Midbrain (tissue), 1 donor: ENCODE data around the gene MRTO4.
"Not testable (repeated sequence)": the region's sequence is repeated elsewhere in the genome, so short reads cannot be mapped to it uniquely, and the experiment has no call there.

Experiments used
- DNase-seq: peaks from one replicate; lab custom pipeline; 2025; lab: John Stamatoyannopoulos, UW

MRTO4 gene

GRCh38 chr1:19270343-19270730 is 18.7 kb downstream of the MRTO4 start:
- DNase-seq = not testable (repeated sequence)

DNA sequence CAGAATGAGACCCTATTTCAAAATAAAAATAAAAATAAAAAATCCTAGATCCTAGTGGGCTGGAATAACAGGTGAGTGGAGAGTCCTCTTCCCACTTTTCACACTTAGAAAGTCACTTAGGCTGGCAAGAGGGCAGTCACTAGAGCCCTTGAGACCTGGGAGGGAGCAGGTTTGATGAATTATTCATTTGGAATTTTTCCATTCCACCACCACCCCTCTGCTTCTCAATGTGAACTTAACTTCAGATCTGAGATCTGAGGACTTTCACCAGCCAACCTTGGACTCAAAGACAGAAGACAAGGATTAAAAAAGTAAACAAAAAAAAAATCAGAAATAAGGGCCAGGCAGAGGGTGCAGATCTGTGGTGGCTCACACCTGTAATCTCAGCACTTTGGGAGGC is 20.5 kb downstream of the MRTO4 start:
- no peak for DNase-seq

DNA sequence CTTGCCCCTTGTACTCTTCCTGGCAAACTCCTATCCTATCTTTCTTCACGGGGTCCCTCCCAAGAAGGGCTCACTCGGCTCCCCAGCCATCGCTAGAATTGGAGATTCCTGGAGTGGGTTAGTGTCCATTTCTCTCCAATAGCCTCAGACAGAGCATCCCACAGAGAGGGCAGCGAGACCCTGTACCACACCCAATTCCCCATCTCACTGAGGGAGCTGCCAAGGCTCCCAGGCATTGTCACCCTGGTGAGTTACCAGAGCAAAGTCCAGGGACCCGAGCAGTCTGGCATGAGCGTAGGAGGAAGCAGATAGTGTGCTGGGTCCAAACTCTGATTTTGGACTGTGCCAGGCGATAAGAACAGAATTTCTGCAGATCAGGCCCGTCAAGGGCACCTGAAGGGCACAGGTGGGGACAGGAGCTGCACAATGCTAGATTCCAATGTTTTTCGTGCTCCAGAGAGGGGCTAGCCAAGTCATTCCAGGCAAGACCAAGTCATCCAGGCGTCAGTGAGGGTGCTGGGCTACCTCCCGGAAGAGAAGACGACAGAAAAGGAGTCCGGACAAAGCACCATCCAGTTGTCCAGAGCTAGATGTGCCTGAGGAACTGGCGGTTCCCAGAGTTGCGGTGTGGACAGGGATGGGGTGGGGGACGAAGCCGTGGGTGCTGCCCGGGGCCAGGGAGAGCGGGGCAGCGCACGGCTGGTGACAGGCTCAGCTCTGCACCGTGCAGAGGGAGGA is 21.7 kb downstream of the MRTO4 start:
- DNase-seq = no peak

DNA sequence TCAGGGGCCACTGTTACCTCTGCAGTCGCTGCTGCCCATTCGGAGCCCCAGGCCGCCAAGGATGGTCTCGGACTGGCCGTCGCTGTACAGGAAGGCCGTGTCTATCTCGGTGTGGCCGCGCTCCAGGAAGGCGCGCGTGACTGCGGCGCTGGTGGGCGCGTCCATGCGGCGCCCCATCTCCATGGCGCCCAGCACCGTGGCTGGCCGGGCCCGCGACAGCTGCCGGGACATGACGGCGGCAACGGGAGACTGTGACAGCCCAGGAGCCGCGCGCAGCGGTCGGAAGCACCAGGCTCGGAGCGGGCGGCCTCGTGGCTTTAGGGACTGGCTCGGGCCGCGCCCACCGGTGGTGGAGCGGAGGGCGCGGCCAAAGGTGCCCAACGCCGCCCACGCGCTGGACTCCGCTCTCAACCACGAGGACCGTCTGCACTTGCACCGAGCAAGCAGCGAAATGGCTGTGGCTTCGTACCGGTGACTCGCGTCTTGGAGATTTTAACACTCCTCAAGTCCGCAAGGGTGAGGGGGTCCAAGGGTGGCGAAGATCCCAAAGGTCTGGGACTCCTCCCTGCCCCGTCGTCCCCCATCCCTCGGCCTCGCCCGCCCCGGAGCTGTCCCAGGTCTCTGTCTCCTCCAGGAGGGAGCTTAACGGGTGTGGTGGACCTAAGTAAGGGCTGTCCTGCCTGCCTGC is 22.4 kb downstream of the MRTO4 start:
- not testable (repeated sequence) for DNase-seq

DNA sequence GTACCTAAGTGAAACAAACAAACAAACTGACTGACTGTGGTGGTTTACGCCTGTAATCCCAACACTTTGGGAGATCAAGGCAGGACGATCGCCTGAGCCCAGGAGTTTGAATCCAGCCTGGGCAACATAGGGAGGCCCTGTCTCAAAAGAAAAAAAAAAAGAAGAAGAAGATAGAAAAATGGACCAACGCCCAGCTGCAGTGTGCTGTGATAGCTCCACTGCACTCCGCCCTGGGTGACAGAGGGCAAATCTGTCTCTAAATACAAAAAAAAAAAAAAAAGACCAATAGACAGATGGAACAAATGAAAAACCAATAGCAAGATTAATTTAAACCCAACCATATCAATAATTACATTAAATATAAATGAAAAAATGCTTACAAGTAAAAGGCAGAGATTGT is 23.0 kb downstream of the MRTO4 start:
- DNase-seq = no peak

GRCh38 chr1:19283891-19284290 is 32.3 kb downstream of the MRTO4 start:
- no peak for DNase-seq

GRCh38 chr1:19284881-19285280 is 33.3 kb downstream of the MRTO4 start:
- DNase-seq = no peak

GRCh38 chr1:19285366-19285765 is 33.8 kb downstream of the MRTO4 start:
- DNase-seq = not testable (repeated sequence)

GRCh38 chr1:19285807-19286206 is 34.2 kb downstream of the MRTO4 start:
- not testable (repeated sequence) for DNase-seq

DNA sequence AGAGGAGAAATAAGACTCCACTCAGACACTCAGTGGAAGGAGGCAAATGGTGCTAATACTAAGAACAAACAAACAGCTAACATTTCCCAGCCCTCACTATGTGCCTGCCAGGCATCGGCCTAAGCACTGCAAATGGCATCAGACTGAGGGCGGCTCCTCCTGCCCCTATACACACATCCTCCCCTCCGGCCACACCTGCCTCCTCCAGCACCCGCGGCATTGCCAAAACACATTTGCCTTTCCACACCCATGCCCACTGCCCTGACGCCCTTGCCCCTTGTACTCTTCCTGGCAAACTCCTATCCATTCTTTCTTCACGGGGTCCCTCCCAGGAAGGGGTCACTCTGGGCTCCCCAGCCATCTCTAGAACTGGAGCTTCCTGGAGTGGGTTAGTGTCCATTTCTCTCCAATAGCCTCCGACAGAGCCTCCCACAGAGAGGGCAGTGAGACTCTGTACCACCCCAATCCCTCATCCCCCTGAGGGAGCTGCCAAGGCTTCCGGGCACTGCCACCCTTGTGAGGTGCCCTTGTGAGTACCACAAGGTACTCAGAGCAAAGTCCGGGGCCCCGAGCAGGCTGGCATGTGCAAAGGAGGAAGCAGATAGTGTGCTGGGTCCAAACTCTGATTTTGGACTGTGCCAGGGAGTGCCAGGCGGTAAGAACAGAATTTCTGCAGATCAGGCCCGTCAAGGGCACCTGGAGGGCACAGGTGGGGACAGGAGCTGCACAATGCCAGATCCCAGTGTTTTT is 36.0 kb downstream of the MRTO4 start:
- DNase-seq = no peak

GRCh38 chr1:19288324-19289241 is 37.0 kb downstream of the MRTO4 start, which contains the start of gene AKR7A3:
Gene AKR7A3 (minus strand): TSS chr1:19288770. CDS start chr1:19288709, 61 bp downstream.
- peak; percentile 36 for DNase-seq

GRCh38 chr1:19289244-19289643 is 37.6 kb downstream of the MRTO4 start:
- DNase-seq = no peak

DNA sequence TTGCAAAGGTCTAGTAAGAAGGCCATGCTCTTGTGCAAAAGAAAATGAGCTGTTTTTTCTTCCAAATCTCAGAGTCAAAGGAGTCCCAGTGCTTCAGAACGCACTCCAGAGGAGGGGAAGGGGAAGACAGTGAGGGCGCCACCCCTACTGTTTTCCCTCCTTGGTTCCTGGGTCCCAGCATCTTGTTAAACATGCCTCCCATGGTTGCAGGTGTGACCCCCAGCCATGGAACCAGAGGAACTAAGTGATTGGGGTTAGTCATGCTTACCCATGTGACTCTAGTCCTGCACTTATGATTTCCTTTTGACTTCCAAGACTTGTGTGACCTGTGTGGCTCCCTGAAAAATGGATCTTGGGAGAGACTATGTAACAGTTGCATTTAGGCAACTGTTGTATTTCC is 43.0 kb downstream of the MRTO4 start:
- DNase-seq = no peak

GRCh38 chr1:19300211-19300610 is 48.6 kb downstream of the MRTO4 start:
- no peak for DNase-seq

DNA sequence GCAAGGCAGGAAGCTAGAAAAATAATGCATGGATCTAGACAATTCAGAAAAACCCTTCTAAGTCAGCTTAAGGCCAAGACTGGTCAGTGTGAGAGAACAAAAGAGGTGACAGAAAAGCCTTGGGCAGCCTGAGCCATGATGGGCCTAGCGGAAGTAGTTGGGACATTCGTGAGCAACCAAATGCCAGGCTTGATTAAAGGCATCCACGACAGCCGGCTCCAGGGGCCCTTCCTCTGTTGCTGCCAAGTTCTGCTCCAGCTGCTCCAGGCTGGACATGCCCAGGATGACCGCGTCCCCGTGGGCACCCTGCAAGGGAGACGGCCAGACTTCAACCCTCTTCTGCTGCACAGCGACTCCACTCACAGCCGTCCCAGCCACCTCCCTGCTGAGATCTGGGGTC is 52.5 kb downstream of the MRTO4 start:
- not testable (repeated sequence) for DNase-seq

DNA sequence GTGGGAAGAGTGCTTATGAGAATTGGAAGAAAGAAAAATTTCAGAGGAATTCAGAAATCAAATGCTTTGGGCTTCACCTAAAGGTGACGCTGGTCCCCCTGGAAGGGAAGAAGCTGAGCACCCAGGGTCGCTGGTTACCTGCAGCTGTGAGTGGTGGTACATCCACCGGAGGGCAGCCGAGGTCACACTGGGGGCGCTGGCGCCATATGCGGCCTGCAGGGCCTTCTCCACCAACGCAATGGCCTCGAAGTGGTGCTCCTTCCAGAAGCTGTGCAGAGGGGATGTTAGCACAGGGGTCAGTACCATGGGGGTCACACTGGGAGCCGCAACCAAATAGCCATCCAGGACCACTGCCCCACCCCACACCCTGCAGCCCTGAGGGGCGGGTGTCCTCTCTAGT is 54.3 kb downstream of the MRTO4 start:
- no peak for DNase-seq

- no peak for DNase-seq
Measured at GRCh38 chr1:19306941-19307340, 55.3 kb downstream of the MRTO4 start.

GRCh38 chr1:19307794-19308508 is 56.3 kb downstream of the MRTO4 start:
- no peak for DNase-seq

- no peak for DNase-seq
Measured at GRCh38 chr1:19308509-19308907, 56.9 kb downstream of the MRTO4 start.

- DNase-seq = no peak
Measured at GRCh38 chr1:19309123-19309813, 57.7 kb downstream of the MRTO4 start.
